Colonic mucosa (tissue), 4 donors: Measurements from ENCODE around the gene ADAM12. TPM values are rescaled to one million over a fixed set of nuclear protein-coding genes. Genes with fewer than 3 reads are reported as not detected.

Experiments
- DNase-seq: peaks from one replicate; pipeline ENCODE4 v3.0.0-alpha.2; 2020
- H3K27ac ChIP-seq: fragments of 200-600 bp; one replicate; pipeline ENCODE4 v1.8.0; 2021
- H3K27me3 ChIP-seq: fragments of 200-600 bp; one replicate; pipeline ENCODE4 v1.8.0; 2021
- H3K36me3 ChIP-seq: fragments of 200-600 bp; one replicate; pipeline ENCODE4 v1.8.0; 2021
- H3K4me1 ChIP-seq: fragments of 200-600 bp; one replicate; pipeline ENCODE4 v1.8.0; 2021; ENCODE audit warnings: mild to moderate bottlenecking
- H3K4me3 ChIP-seq: fragments of 200-600 bp; one replicate; pipeline ENCODE4 v1.8.0; 2021
- H3K9ac ChIP-seq, 2 donors: one replicate each; pipeline ENCODE4 v1.7.0; 2013; ENCODE audit warnings: control low read depth in 2 of 2, low read depth in 2 of 2, low read length in 2 of 2
- H3K9me3 ChIP-seq: fragments of 200-600 bp; one replicate; pipeline ENCODE4 v1.8.0; 2021
- CTCF ChIP-seq: fragments of 200-600 bp; IDR thresholded peaks from one replicate; pipeline ENCODE4 v1.8.0; 2022; ENCODE audit warnings: antibody characterized with exemption, mild to moderate bottlenecking
- intact Hi-C: fragments of 100-400 bp; cut with DNase I; formaldehyde crosslinking; loops from one replicate; pipeline ENCODE4 v1.14.1; 2022
- total RNA-seq, 2 donors: library from RNA; stranded (reverse); fragmentation: NEBNext Ultra II Directional in 1 of 2; extraction: Animal tissue kit (Norgen Biotek cat#: 25700) in 1 of 2; gene quantifications; one replicate each; pipeline ENCODE4 v1.2.1, GENCODE V29; 2021
- donor health status: healthy.
- donor health status: DM: no; HTN: no; CAD: no.
- donor health status: DM: no; HTN: no; CAD: no.

Gene ADAM12
- total RNA-seq, 2 donors from 2014 or later, result 0.30 to 0.64 TPM

DNA sequence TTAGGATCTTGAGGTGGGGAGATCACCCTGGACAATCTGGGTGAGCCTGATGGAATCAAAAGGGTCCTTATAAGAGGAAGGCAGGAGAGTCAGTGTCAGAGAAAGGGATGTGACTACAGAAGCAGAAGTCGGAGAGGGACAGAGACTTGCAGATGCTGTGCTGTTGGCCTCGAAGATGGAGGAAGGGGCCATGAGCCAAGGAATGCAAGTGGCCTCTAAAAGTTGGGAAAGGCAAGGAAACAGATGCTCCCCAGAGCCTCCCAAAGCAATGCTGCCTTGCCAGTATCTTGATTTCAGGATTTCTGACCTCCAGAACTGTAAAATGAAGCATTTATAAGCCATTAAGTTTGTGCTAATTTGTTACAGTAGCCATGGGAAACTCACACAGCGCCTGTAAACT is 326.8 kb downstream of the ADAM12 start:
- intact Hi-C loops, result no loop called here
- H3K27me3 ChIP-seq, result no peaks in the 10 kb centered on the region
- TF ChIP-seq CTCF, result no peak
- no peaks in the 10 kb centered on the region for H3K9me3 ChIP-seq
- no peaks in the 10 kb centered on the region for H3K4me1 ChIP-seq
- H3K9ac ChIP-seq, result no peak overlapping the region
- no peak for DNase-seq
- H3K36me3 ChIP-seq, result no peaks in the 10 kb centered on the region
- no peak overlapping the region for H3K27ac ChIP-seq
- H3K4me3 ChIP-seq, result no peak overlapping the region

DNA sequence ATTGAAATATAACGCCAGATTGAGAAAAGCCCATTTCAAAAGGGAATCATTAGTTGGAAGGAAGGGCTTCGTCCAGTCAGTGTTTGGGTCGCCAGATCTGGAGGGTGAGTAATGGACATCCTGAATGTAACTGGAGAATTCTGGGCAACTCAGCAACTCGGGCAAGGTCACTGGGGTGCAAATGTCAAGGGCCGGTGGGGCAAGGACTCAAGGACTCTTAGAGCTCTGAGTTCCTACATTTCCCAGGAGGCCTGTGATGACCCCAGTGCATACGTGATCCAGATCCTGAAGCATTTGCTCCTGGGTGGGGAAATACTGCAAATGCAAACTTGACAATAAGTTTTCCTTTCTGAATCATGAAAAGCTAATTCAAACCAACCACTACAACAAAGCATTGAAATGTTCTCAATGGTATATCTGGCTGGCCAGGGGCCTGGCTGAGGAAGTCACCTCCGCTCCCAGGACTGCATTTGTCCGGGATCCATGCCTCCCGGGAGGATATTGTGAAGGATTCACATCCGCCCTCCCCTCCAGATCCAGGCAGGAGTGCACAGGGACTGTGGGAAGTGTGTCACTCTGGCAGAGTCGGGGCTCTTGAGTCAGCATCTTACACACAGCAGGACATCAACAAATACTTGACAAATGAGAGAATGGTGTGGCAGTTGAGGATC is 327.9 kb downstream of the ADAM12 start:
- Histone ChIP-seq H3K4me3 (no peak overlapping the region), H3K9me3 (no peaks in the 10 kb centered on the region), H3K36me3 (no peaks in the 10 kb centered on the region), H3K4me1 (no peaks in the 10 kb centered on the region), H3K9ac (no peak overlapping the region), H3K27ac (no peak overlapping the region), H3K27me3 (no peaks in the 10 kb centered on the region)
- no peak for TF ChIP-seq CTCF
- intact Hi-C loops, result no loop called here
- DNase-seq, result no peak

DNA sequence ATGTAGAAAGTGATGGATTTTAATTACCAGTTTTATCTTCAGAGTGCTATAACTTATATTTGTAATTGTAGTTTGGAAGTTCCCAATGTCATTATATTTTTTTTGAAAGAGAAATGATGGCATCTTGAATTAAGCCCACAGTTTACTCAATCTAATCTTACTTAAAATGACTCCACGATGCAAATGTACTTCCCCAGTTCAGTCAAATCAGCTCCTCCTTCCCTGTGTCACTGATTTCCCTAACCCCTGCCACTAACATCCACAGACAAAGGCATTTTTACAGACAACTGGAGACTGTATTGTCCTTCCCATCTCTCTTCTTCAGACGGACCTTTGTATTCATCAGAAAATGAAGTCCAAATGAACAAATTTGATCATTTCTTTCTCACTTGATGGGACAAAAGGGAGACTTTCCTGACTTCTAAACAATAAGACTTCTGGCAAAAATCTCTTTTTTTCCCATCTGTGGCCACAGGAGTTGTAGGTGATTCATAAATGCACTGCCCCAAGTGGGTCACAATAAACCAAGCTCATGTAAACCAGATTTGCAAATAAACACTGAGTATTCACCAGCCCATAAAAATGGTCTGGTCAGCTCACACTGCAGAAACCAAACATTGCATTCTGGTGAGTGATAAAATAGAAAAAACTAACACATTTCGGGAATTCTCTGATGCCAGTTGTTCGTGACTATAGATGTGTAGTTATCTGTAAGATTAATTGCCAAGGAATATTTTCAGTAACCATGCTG is 329.0 kb downstream of the ADAM12 start:
- no peaks in the 10 kb centered on the region for H3K27me3 ChIP-seq
- intact Hi-C loops, result no loop called here
- TF ChIP-seq CTCF, result no peak
- H3K27ac ChIP-seq, result no peak overlapping the region
- no peak overlapping the region for H3K9ac ChIP-seq
- H3K4me1 ChIP-seq, result no peaks in the 10 kb centered on the region
- H3K36me3 ChIP-seq, result no peaks in the 10 kb centered on the region
- DNase-seq, result no peak
- H3K9me3 ChIP-seq, result no peaks in the 10 kb centered on the region
- no peak overlapping the region for H3K4me3 ChIP-seq

- DNase-seq, result no peak
- TF ChIP-seq CTCF, result no peak
- no peak overlapping the region for H3K4me3 ChIP-seq
- intact Hi-C loops, result no loop called here
- no peaks in the 10 kb centered on the region for H3K27me3 ChIP-seq
- no peaks in the 10 kb centered on the region for H3K4me1 ChIP-seq
- no peak overlapping the region for H3K27ac ChIP-seq
- H3K9ac ChIP-seq, result no peak overlapping the region
- H3K36me3 ChIP-seq, result no peaks in the 10 kb centered on the region
- H3K9me3 ChIP-seq, result no peaks in the 10 kb centered on the region
These were observed 329.8 kb downstream of the ADAM12 start for GRCh38 chr10:126058507-126058906.

DNA sequence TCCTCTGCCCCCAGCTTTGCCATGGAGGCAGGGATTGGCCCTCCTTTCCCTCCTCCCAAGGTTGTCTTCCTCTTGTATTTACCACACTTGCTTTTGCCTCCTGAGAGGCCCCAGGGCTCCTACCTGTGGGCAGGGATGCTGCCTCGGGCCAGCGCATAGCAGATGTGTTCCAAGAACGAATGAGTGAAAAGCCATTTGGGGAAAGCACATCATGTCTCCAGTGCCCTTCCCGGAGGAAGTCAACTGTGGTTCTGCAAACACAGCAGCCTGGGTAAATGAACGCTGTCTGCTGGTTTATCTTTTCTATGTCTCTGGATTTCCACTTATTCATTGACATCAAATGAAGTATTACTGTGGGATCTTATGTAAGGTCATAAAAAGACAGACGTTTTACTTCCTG is 330.2 kb downstream of the ADAM12 start:
- Histone ChIP-seq H3K9ac (no peak overlapping the region), H3K4me1 (no peaks in the 10 kb centered on the region), H3K4me3 (no peak overlapping the region), H3K36me3 (no peaks in the 10 kb centered on the region), H3K9me3 (no peaks in the 10 kb centered on the region), H3K27ac (no peak overlapping the region), H3K27me3 (no peaks in the 10 kb centered on the region)
- no peak for DNase-seq
- no peak for TF ChIP-seq CTCF
- intact Hi-C loops, result no loop called here
